Measurements from ENCODE around the gene TP63.

Gene TP63

DNA sequence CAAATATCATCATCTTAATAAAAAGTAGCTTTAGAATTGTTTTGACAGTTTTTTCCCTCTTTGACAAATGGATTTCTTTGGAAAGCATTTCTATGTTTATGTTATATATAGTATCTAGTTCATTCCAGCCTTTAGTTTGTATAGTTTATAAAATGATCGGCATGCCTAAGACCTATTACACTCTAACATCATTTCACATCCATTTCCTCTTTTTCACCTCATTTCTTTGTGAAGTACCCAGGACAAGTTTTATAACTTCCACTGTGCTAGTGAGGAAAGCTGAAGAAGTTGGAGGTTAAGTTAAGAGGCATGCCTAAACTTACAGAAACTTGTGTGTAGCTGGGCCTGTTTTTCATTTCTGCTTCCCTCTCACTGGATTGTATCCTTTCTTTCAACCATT is 178.4 kb downstream of the TP63 start:
- Histone ChIP-seq H3K4me2 (ENCODE audit: low read length) (no peak overlapping the region), H3K79me2 (ENCODE audit: insufficient read depth, low read length) (no peaks in the 10 kb centered on the region), H3K36me3 (ENCODE audit: insufficient read depth, low read length) (no peaks in the 10 kb centered on the region), H3K4me3 (ENCODE audit: low read depth, low read length, poor library complexity, severe bottlenecking) (no peak overlapping the region), H3K27ac (ENCODE audit: low read depth, low read length, poor library complexity, severe bottlenecking) (no peak overlapping the region), H3K9me3 (ENCODE audit: low read length) (no peaks in the 10 kb centered on the region), H3K9me2 (ENCODE audit: low read depth, low read length) (no peaks in the 10 kb centered on the region), H3K4me1 (ENCODE audit: insufficient read depth, low read length, severe bottlenecking) (no peaks in the 10 kb centered on the region), H4K20me1 (ENCODE audit: insufficient read depth, low read length) (no peaks in the 10 kb centered on the region), H3F3A (ENCODE audit: insufficient read depth, low read length) (no peaks in the 10 kb centered on the region), H2AFZ (ENCODE audit: low read length) (no peak overlapping the region), H3K9ac (ENCODE audit: low read length) (no peak overlapping the region), H3K27me3 (ENCODE audit: insufficient read depth, low read length) (no peaks in the 10 kb centered on the region)
- no peak for TF ChIP-seq EZH2 (IDR thresholded peaks at IDR 0.05; ENCODE audit: borderline replicate concordance, low read length)
- TF ChIP-seq, protein P1, sequence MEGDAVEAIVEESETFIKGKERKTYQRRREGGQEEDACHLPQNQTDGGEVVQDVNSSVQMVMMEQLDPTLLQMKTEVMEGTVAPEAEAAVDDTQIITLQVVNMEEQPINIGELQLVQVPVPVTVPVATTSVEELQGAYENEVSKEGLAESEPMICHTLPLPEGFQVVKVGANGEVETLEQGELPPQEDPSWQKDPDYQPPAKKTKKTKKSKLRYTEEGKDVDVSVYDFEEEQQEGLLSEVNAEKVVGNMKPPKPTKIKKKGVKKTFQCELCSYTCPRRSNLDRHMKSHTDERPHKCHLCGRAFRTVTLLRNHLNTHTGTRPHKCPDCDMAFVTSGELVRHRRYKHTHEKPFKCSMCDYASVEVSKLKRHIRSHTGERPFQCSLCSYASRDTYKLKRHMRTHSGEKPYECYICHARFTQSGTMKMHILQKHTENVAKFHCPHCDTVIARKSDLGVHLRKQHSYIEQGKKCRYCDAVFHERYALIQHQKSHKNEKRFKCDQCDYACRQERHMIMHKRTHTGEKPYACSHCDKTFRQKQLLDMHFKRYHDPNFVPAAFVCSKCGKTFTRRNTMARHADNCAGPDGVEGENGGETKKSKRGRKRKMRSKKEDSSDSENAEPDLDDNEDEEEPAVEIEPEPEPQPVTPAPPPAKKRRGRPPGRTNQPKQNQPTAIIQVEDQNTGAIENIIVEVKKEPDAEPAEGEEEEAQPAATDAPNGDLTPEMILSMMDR (IDR thresholded peaks at IDR 0.05; ENCODE audit: low read length) = no peak

DNA sequence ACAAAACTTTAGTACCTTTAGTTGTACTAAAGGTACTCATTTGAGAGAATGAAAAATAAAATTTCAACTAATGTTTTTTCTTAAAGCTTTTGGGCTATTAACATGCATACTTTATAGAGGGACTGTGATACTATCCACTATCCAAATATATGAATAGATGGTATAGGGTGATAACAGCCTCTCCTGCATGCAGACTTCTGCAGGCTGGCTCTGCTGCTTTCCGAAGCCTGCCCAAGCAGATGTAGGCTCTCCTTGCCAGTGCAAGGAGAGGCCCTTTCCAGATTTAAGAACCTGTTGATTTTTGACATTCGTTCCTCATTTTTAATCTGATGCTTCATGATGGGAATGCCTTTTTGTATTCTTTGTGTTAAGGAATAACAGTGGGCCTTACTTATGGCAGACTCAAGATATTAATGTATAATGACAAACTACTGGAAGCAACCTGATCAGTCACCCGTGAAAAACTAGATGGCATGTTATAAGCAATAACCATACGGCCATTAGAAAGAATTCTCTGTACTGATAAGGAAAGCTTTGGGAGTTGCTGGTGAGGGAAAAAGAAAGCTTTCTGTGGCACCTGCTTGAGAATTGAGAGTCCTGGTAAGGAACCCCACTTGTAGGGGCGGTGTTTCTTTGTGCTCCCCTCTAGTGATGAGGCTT is 181.7 kb downstream of the TP63 start:
- Histone ChIP-seq H3K9me2 (ENCODE audit: low read depth, low read length) (no peaks in the 10 kb centered on the region), H3K79me2 (ENCODE audit: insufficient read depth, low read length) (no peaks in the 10 kb centered on the region), H3K4me1 (ENCODE audit: insufficient read depth, low read length, severe bottlenecking) (no peaks in the 10 kb centered on the region), H3K9me3 (ENCODE audit: low read length) (no peaks in the 10 kb centered on the region), H3F3A (ENCODE audit: insufficient read depth, low read length) (no peaks in the 10 kb centered on the region), H3K27me3 (ENCODE audit: insufficient read depth, low read length) (no peaks in the 10 kb centered on the region), H3K36me3 (ENCODE audit: insufficient read depth, low read length) (no peaks in the 10 kb centered on the region), H3K9ac (ENCODE audit: low read length) (no peak overlapping the region), H4K20me1 (ENCODE audit: insufficient read depth, low read length) (no peaks in the 10 kb centered on the region), H3K4me3 (ENCODE audit: low read depth, low read length, poor library complexity, severe bottlenecking) (no peak overlapping the region), H3K4me2 (ENCODE audit: low read length) (no peak overlapping the region), H2AFZ (ENCODE audit: low read length) (no peak overlapping the region), H3K27ac (ENCODE audit: low read depth, low read length, poor library complexity, severe bottlenecking) (no peak overlapping the region)
- TF ChIP-seq, protein P1 (IDR thresholded peaks at IDR 0.05; ENCODE audit: low read length) = no peak
- TF ChIP-seq EZH2 (IDR thresholded peaks at IDR 0.05; ENCODE audit: borderline replicate concordance, low read length) = no peak

DNA sequence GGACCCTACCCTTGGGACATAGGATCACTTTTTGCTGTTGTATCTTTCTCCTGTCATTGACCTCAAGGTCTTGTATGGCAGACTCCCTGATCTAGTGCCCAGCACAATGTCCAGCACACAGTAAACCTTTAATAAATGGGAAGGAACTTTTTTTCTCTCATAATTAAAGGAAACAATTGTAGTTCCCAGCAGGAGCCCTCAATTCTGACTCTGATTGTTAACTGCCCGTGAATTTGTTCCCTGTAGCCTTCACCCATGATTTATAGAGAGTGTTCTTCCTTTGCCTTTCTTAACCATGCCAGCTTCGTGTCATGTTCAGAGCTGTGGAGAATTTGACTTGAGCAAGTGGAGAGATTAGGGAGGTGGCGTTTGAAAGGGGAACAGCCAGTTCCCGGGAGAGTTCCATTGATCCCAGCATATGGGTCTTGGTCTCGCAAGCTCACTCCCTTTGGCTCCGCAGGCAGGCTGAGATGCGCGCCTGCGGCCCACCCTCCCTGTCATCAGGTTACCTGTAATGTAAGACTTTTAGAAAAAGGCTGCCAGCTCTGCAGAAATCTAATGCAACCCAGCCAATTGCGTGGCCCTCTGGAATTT is 182.6 kb downstream of the TP63 start:
- H3K27ac ChIP-seq (ENCODE audit: low read depth, low read length, poor library complexity, severe bottlenecking) = no peak overlapping the region

More for the DNA sequence above, 182.6 kb downstream of the TP63 start:
- Histone ChIP-seq H3K27me3 (ENCODE audit: insufficient read depth, low read length) (no peaks in the 10 kb centered on the region), H3K9me2 (ENCODE audit: low read depth, low read length) (no peaks in the 10 kb centered on the region), H3K4me2 (ENCODE audit: low read length) (no peak overlapping the region), H3K9ac (ENCODE audit: low read length) (no peak overlapping the region), H3K4me3 (ENCODE audit: low read depth, low read length, poor library complexity, severe bottlenecking) (no peak overlapping the region), H3K79me2 (ENCODE audit: insufficient read depth, low read length) (no peaks in the 10 kb centered on the region), H3K36me3 (ENCODE audit: insufficient read depth, low read length) (no peaks in the 10 kb centered on the region), H3K4me1 (ENCODE audit: insufficient read depth, low read length, severe bottlenecking) (no peaks in the 10 kb centered on the region), H3K9me3 (ENCODE audit: low read length) (no peaks in the 10 kb centered on the region), H4K20me1 (ENCODE audit: insufficient read depth, low read length) (no peaks in the 10 kb centered on the region), H2AFZ (ENCODE audit: low read length) (no peak overlapping the region), H3F3A (ENCODE audit: insufficient read depth, low read length) (no peaks in the 10 kb centered on the region)
- TF ChIP-seq, protein P1 (IDR thresholded peaks at IDR 0.05; ENCODE audit: low read length) = no peak
- TF ChIP-seq EZH2 (IDR thresholded peaks at IDR 0.05; ENCODE audit: borderline replicate concordance, low read length) = no peak
